Activated T-helper 2 cell treated with anti-CD3 and anti-CD28 coated beads, Interferon-gamma antibody, Interleukin-2, Interleukin-4, amounts not matched to agents 10 μg/mL and 5 μg/mL and 100 μg/mL, durations not matched to agents 14 hours and 24 hours and 36 hours (primary cell): Measurements from ENCODE around the gene GRK2. TPM values are rescaled to one million over a fixed set of nuclear protein-coding genes. Genes with fewer than 3 reads are reported as not detected.
A peak's percentile ranks its signal among the peaks of the same experiment; 100 is the strongest.

ENCODE experiments used
- DNase-seq: peaks from one replicate; pipeline ENCODE4 v3.0.0; 2021; ENCODE audit warnings: low spot score
- H3K27ac Mint-ChIP-seq: one replicate; pipeline ENCODE4 v1.8.0; 2021; ENCODE audit warnings: mixed read lengths
- H3K27me3 Mint-ChIP-seq: one replicate; pipeline ENCODE4 v1.8.0; 2021; ENCODE audit warnings: low read depth, mixed read lengths
- H3K36me3 Mint-ChIP-seq: one replicate; pipeline ENCODE4 v1.8.0; 2021; ENCODE audit warnings: low read depth, mixed read lengths
- H3K4me1 Mint-ChIP-seq: one replicate; pipeline ENCODE4 v1.8.0; 2021; ENCODE audit warnings: low read depth, mixed read lengths
- H3K4me3 Mint-ChIP-seq: one replicate; pipeline ENCODE4 v1.8.0; 2021; ENCODE audit warnings: low read depth, mild to moderate bottlenecking, moderate library complexity, mixed read lengths
- H3K9me3 Mint-ChIP-seq: one replicate; pipeline ENCODE4 v1.8.0; 2021; ENCODE audit warnings: mixed read lengths
- intact Hi-C: fragments of 100-400 bp; cut with micrococcal nuclease; formaldehyde crosslinking; loops from one replicate; pipeline ENCODE4 v1.15.1; 2023
- total RNA-seq: library from RNA; stranded (reverse); gene quantifications from 2 replicates; pipeline ENCODE4 v1.2.3, GENCODE V29; 2022

GRK2 gene
- total RNA-seq, 1 donor from 2014 or later, result 282 TPM

GRCh38 chr11:67282876-67283371, 16.7 kb downstream of the GRK2 start:
- Mint-ChIP-seq H3K4me3 (no peak overlapping the region), H3K4me1 (peaks cover 36% of the 10 kb centered on the region), H3K36me3 (peaks cover 86% of the 10 kb centered on the region), H3K27ac (peak overlapping the region; percentile 35), H3K9me3 (no peaks in the 10 kb centered on the region), H3K27me3 (no peaks in the 10 kb centered on the region)
- intact Hi-C loops, result no loop called here
- no peak for DNase-seq

GRCh38 chr11:67283481-67283963, 17.2 kb downstream of the GRK2 start:
- no peak for DNase-seq
- Mint-ChIP-seq H3K9me3 (no peaks in the 10 kb centered on the region), H3K36me3 (peaks cover 84% of the 10 kb centered on the region), H3K4me3 (no peak overlapping the region), H3K27ac (no peak overlapping the region), H3K27me3 (no peaks in the 10 kb centered on the region), H3K4me1 (peaks cover 39% of the 10 kb centered on the region)
- intact Hi-C loops, result no loop called here

GRCh38 chr11:67284811-67285540, 18.7 kb downstream of the GRK2 start:
- no peaks in the 10 kb centered on the region for H3K9me3 Mint-ChIP-seq
- intact Hi-C loops, result loop anchor here (5.0 kb wide), 2 partner anchors 197 to 222 kb away; partner anchors contain the start of genes AIP, CDK2AP2 and PITPNM1
- no peak for DNase-seq

GRCh38 chr11:67285541-67286498, 19.5 kb downstream of the GRK2 start:
- Mint-ChIP-seq H3K9me3 (no peaks in the 10 kb centered on the region), H3K27ac (peak overlapping the region; percentile 96), H3K36me3 (peaks cover 72% of the 10 kb centered on the region), H3K27me3 (no peaks in the 10 kb centered on the region), H3K4me3 (peak overlapping the region; percentile 81), H3K4me1 (peaks cover 34% of the 10 kb centered on the region)
- no peak for DNase-seq
- intact Hi-C loops, result loop anchor here (5.0 kb wide), 2 partner anchors 196 to 221 kb away; partner anchors contain the start of genes AIP, CDK2AP2 and PITPNM1

More at GRCh38 chr11:67284811-67285540, 18.7 kb downstream of the GRK2 start:
- Mint-ChIP-seq H3K36me3 (peaks cover 75% of the 10 kb centered on the region), H3K4me1 (peaks cover 32% of the 10 kb centered on the region), H3K27ac (no peak overlapping the region), H3K4me3 (no peak overlapping the region), H3K27me3 (no peaks in the 10 kb centered on the region)

GRCh38 chr11:67286621-67287333, 20.5 kb downstream of the GRK2 start:
- Mint-ChIP-seq H3K4me1 (peaks cover 35% of the 10 kb centered on the region), H3K36me3 (peaks cover 70% of the 10 kb centered on the region), H3K4me3 (peak overlapping the region; percentile 81), H3K27me3 (no peaks in the 10 kb centered on the region), H3K9me3 (no peaks in the 10 kb centered on the region), H3K27ac (peak overlapping the region; percentile 96)
- no peak for DNase-seq
- intact Hi-C loops, result loop anchor here (5.0 kb wide), 2 partner anchors 196 to 221 kb away; partner anchors contain the start of genes AIP, CDK2AP2 and PITPNM1

GRCh38 chr11:67287355-67288197, 21.3 kb downstream of the GRK2 start:
- no peaks in the 10 kb centered on the region for H3K9me3 Mint-ChIP-seq
- no peaks in the 10 kb centered on the region for H3K27me3 Mint-ChIP-seq
- DNase-seq, result peak; percentile 54
- H3K36me3 Mint-ChIP-seq, result peaks cover 70% of the 10 kb centered on the region
- H3K4me3 Mint-ChIP-seq, result peak overlapping the region; percentile 81
- peaks cover 39% of the 10 kb centered on the region for H3K4me1 Mint-ChIP-seq
- intact Hi-C loops, result loop anchor here (1.0 to 5.0 kb wide), 5 partner anchors 10 to 220 kb away; partner anchors contain the start of genes AIP, CDK2AP2 and PITPNM1
- H3K27ac Mint-ChIP-seq, result peak overlapping the region; percentile 96

- Mint-ChIP-seq H3K4me3 (peak overlapping the region; percentile 81), H3K9me3 (no peaks in the 10 kb centered on the region), H3K27me3 (no peaks in the 10 kb centered on the region), H3K4me1 (peaks cover 43% of the 10 kb centered on the region), H3K36me3 (peaks cover 70% of the 10 kb centered on the region), H3K27ac (peak overlapping the region; percentile 96)
- no peak for DNase-seq
- intact Hi-C loops, result loop anchor here (1.0 to 5.0 kb wide), 5 partner anchors 11 to 219 kb away; partner anchors contain the start of genes AIP, CDK2AP2 and PITPNM1
These were observed 21.9 kb downstream of the GRK2 start for GRCh38 chr11:67288198-67288451.

- peak; percentile 89 for DNase-seq
- H3K36me3 Mint-ChIP-seq, result peaks cover 68% of the 10 kb centered on the region
- H3K4me1 Mint-ChIP-seq, result peaks cover 44% of the 10 kb centered on the region
- no peaks in the 10 kb centered on the region for H3K9me3 Mint-ChIP-seq
- intact Hi-C loops, result loop anchor here (1.0 to 5.0 kb wide), 5 partner anchors 11 to 219 kb away; partner anchors contain the start of genes AIP, CDK2AP2 and PITPNM1
- H3K27me3 Mint-ChIP-seq, result no peaks in the 10 kb centered on the region
- peak overlapping the region; percentile 96 for H3K27ac Mint-ChIP-seq
- H3K4me3 Mint-ChIP-seq, result peak overlapping the region; percentile 81
These were observed 22.4 kb downstream of the GRK2 start for GRCh38 chr11:67288452-67289225.

GRCh38 chr11:67289226-67289650, 23.0 kb downstream of the GRK2 start, which contains the start of gene ANKRD13D:
ANKRD13D (plus strand) TSS chr11:67289303; CDS start chr11:67289461, 158 bp downstream.
- no peaks in the 10 kb centered on the region for H3K9me3 Mint-ChIP-seq
- H3K36me3 Mint-ChIP-seq, result peaks cover 69% of the 10 kb centered on the region
- peak within 1 kb of the TSS; percentile 92 for H3K4me3 Mint-ChIP-seq
- H3K27me3 Mint-ChIP-seq, result no peaks in the 10 kb centered on the region
- peak within 1 kb of the TSS; percentile 96 for H3K27ac Mint-ChIP-seq
- intact Hi-C loops, result loop anchor here (5.0 kb wide), 2 partner anchors 193 to 218 kb away; partner anchors contain the start of genes AIP, CDK2AP2 and PITPNM1
- H3K4me1 Mint-ChIP-seq, result peaks cover 46% of the 10 kb centered on the region
- DNase-seq, result no peak

- Mint-ChIP-seq H3K9me3 (no peaks in the 10 kb centered on the region), H3K27me3 (no peaks in the 10 kb centered on the region), H3K4me1 (peaks cover 46% of the 10 kb centered on the region), H3K4me3 (peak overlapping the region; percentile 92), H3K27ac (peak overlapping the region; percentile 87), H3K36me3 (peaks cover 75% of the 10 kb centered on the region)
- DNase-seq, result no peak
- intact Hi-C loops, result loop anchor here (5.0 kb wide), 2 partner anchors 192 to 217 kb away; partner anchors contain the start of genes AIP, CDK2AP2 and PITPNM1
These were observed 23.6 kb downstream of the GRK2 start for GRCh38 chr11:67289651-67290479.
